SK-N-MC (cell line): ENCODE data around the gene ANKLE1.

Experiments used
- EZH2 ChIP-seq: fragments of 200-600 bp; sonication (generic); IDR thresholded peaks from one replicate; pipeline ENCODE4 v1.6.1; 2017; ENCODE audit warnings: antibody characterized with exemption
- FOXP2 ChIP-seq: optimal IDR thresholded peaks from 2 replicates; pipeline ENCODE3; 2011; ENCODE audit warnings: mild to moderate bottlenecking, moderate library complexity; ENCODE audit not compliant: insufficient read depth; ENCODE audit errors: extremely low read length, control extremely low read depth
- POLR2AphosphoS5 ChIP-seq: IDR thresholded peaks from 2 replicates; pipeline ENCODE4 v1.6.1; 2012; ENCODE audit warnings: mild to moderate bottlenecking, low read depth, low read length, borderline replicate concordance

GRCh38 chr19:17266975-17267788 is 14.5 kb upstream of the ANKLE1 start, which contains the start of gene BABAM1:
- TF ChIP-seq EZH2 (no peak), POLR2AphosphoS5 (peak; percentile 90), FOXP2 (no peak)
